Measurements from ENCODE around the gene RNF214. TPM values are rescaled to one million over a fixed set of nuclear protein-coding genes. Genes with fewer than 3 reads are reported as not detected.
A peak's percentile ranks its signal among the peaks of the same experiment; 100 is the strongest.
"Not testable (repeated sequence)": the region's sequence is repeated elsewhere in the genome, so short reads cannot be mapped to it uniquely, and the experiment has no call there.

The RNF214 gene
- total RNA-seq, 1 donor from 2014 or later: 37.1 TPM

- no peak overlapping the region for H3K27ac Mint-ChIP-seq (ENCODE audit: unreplicated experiment)
- TF ChIP-seq CTCF (IDR thresholded peaks at IDR 0.05; ENCODE audit: unreplicated experiment): no peak
- no peaks in the 10 kb centered on the region for H3K36me3 Mint-ChIP-seq (ENCODE audit: low read depth, unreplicated experiment)
- peaks cover 6% of the 10 kb centered on the region for H3K27me3 Mint-ChIP-seq (ENCODE audit: unreplicated experiment)
- H3K4me1 Mint-ChIP-seq (ENCODE audit: unreplicated experiment): peaks cover 11% of the 10 kb centered on the region
- no peaks in the 10 kb centered on the region for H3K9me3 Mint-ChIP-seq (ENCODE audit: unreplicated experiment)
- no peak for DNase-seq (ENCODE audit: low spot score)
- H3K4me3 Mint-ChIP-seq (ENCODE audit: unreplicated experiment): peak overlapping the region; percentile 93
Measured at GRCh38 chr11:117315285-117316196, 83.1 kb downstream of the RNF214 start.

GRCh38 chr11:117316197-117316961 lies 83.9 kb downstream of the RNF214 start, which contains the start of gene BACE1:
Gene BACE1, minus strand, starts transcription at chr11:117316256. Its CDS starts 461 bp downstream, at chr11:117315795.
- Mint-ChIP-seq H3K27ac (ENCODE audit: unreplicated experiment) (peak within 1 kb of the TSS; percentile 49), H3K27me3 (ENCODE audit: unreplicated experiment) (peaks cover 6% of the 10 kb centered on the region), H3K9me3 (ENCODE audit: unreplicated experiment) (no peaks in the 10 kb centered on the region), H3K4me1 (ENCODE audit: unreplicated experiment) (peaks cover 11% of the 10 kb centered on the region), H3K4me3 (ENCODE audit: unreplicated experiment) (peak within 1 kb of the TSS; percentile 93), H3K36me3 (ENCODE audit: low read depth, unreplicated experiment) (no peaks in the 10 kb centered on the region)
- DNase-seq (ENCODE audit: low spot score): peak; percentile 72
- no peak for TF ChIP-seq CTCF (IDR thresholded peaks at IDR 0.05; ENCODE audit: unreplicated experiment)

- Mint-ChIP-seq H3K4me1 (ENCODE audit: unreplicated experiment) (peaks cover 11% of the 10 kb centered on the region), H3K27me3 (ENCODE audit: unreplicated experiment) (peaks cover 3% of the 10 kb centered on the region), H3K9me3 (ENCODE audit: unreplicated experiment) (no peaks in the 10 kb centered on the region), H3K4me3 (ENCODE audit: unreplicated experiment) (no peak overlapping the region), H3K27ac (ENCODE audit: unreplicated experiment) (no peak overlapping the region), H3K36me3 (ENCODE audit: low read depth, unreplicated experiment) (no peaks in the 10 kb centered on the region)
- no peak for TF ChIP-seq CTCF (IDR thresholded peaks at IDR 0.05; ENCODE audit: unreplicated experiment)
- DNase-seq (ENCODE audit: low spot score): no peak
Measured at GRCh38 chr11:117318738-117319137, 86.3 kb downstream of the RNF214 start.

GRCh38 chr11:117319214-117319840 lies 86.9 kb downstream of the RNF214 start:
- no peaks in the 10 kb centered on the region for H3K9me3 Mint-ChIP-seq (ENCODE audit: unreplicated experiment)
- peaks cover 11% of the 10 kb centered on the region for H3K4me1 Mint-ChIP-seq (ENCODE audit: unreplicated experiment)
- H3K4me3 Mint-ChIP-seq (ENCODE audit: unreplicated experiment): no peak overlapping the region
- no peak overlapping the region for H3K27ac Mint-ChIP-seq (ENCODE audit: unreplicated experiment)
- peaks cover 2% of the 10 kb centered on the region for H3K27me3 Mint-ChIP-seq (ENCODE audit: unreplicated experiment)
- no peak for TF ChIP-seq CTCF (IDR thresholded peaks at IDR 0.05; ENCODE audit: unreplicated experiment)
- no peak for DNase-seq (ENCODE audit: low spot score)
- H3K36me3 Mint-ChIP-seq (ENCODE audit: low read depth, unreplicated experiment): no peaks in the 10 kb centered on the region

GRCh38 chr11:117327255-117327566 lies 94.7 kb downstream of the RNF214 start:
- not testable (repeated sequence) for H3K4me1 Mint-ChIP-seq (ENCODE audit: unreplicated experiment)
- peak overlapping the region; percentile 85 for H3K4me3 Mint-ChIP-seq (ENCODE audit: unreplicated experiment)

More at GRCh38 chr11:117327255-117327566, 94.7 kb downstream of the RNF214 start:
- H3K9me3 Mint-ChIP-seq (ENCODE audit: unreplicated experiment); H3K27me3 Mint-ChIP-seq (ENCODE audit: unreplicated experiment); DNase-seq (ENCODE audit: low spot score); H3K36me3 Mint-ChIP-seq (ENCODE audit: low read depth, unreplicated experiment); H3K27ac Mint-ChIP-seq (ENCODE audit: unreplicated experiment): not testable (repeated sequence)

All from endothelial cell (in vitro differentiated cells).